GM11168 (cell line): ENCODE measurements around the gene SPIRE1.

ENCODE experiments used
- in situ Hi-C: fragments of 300-500 bp; cut with MboI; formaldehyde crosslinking; loops from one replicate; pipeline ENCODE4 v1.12.0; 2022; ENCODE audit warnings: low sequenced_read_pairs; ENCODE audit not compliant: unreplicated experiment

Gene SPIRE1

GRCh38 chr18:12604445-12605007 is 53.4 kb downstream of the SPIRE1 start:
- in situ Hi-C loops: no loop called here

GRCh38 chr18:12599966-12600365 is 57.9 kb downstream of the SPIRE1 start:
- in situ Hi-C loops: no loop called here

GRCh38 chr18:12599543-12599942 is 58.4 kb downstream of the SPIRE1 start:
- in situ Hi-C loops: no loop called here

DNA sequence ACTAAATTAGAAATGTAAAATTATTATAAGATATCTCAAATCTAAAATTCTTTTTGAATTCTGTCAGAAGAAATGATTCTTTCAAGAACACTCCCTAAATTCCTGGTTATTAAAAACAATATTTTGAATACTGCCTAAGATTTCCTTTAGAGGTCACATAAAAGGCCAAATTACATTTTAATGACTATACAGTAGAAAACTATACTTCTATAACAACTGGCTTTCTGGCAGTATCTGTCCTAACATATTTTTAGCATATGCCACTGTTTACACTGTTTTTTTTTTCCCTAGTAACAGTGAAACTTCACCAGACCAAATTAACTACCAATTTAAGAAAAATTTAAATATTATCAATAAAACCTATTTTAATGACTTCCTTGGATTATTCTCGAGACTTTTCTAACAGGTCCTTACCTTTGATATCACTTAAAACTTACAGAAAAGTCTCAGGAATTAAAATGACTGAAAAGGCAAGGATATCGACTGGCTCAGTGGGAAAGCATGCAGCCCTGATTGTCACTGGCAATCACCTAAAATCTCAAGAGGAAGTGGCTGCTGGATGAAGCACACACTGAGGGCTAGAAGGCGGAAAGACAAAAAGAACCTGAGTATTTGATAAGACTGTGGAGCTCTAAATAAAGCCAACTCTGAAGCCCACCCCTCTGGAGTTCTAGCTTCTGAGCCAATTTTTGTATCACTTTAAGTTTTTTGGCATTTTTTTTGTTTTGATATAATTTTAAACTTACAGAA is 59.6 kb downstream of the SPIRE1 start:
- in situ Hi-C loops: no loop called here

DNA sequence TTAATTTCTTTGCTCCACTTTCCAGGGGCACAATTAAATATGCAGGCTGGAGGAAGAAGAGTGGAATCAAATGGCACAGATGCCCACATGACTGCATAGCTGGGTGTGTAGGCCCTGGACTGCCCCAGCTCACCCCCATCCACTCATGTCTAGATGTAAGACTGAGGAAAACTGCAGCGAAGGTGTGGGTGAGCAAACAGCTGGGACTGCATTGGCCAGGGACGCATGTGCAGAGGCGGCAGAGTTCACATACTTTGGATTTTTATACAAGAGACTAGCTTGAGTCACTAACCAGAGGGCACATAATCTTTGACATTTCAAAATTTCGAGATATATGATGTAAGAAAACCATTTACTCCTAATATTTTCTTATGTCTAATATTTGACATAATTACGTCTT is 60.1 kb downstream of the SPIRE1 start:
- in situ Hi-C loops: no loop called here

GRCh38 chr18:12595571-12596255 is 62.2 kb downstream of the SPIRE1 start:
- in situ Hi-C loops: no loop called here

DNA sequence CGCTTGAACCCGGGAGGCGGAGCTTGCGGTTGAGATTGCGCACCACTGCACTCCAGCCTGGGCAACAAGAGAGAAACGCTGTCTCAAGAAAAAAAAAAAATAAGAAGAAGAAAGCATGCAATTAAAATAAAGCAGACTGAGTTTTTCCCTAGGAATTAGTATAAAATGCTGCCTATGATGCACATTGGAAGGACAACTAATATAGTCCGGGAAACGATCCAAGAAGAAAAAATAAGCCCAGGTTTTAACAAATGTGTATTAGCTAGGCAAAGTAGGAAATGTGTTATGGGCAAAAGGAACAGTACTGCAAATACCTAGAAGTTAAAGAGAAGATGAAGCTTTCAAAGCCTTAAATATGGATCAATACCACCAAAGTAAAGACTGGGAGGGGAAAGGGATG is 64.0 kb downstream of the SPIRE1 start:
- in situ Hi-C loops: no loop called here

DNA sequence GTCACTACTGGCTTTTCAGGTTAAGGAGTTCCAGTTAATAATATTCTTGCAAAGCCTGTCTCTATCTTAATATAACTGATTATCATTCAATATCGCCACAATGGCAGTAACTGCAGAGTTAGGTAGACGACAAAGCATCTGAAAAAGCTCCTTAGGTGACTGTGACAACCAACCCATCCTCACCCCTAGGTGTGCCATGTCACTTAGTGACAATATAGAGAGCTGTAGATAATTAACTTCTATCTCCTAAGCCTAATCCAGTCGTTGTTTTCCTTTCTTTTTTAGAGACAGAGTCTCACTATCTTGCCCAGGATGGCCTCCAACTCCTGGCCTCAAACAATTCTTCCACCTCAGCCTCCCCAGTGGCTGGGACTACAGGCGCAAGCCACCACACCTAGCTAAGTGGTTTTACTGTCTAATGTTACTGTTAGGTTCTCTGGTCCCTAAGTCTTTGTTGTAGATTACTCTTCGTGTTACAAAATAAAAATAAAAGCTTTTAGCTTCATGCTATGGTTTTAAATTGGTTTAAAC is 65.2 kb downstream of the SPIRE1 start:
- in situ Hi-C loops: no loop called here

DNA sequence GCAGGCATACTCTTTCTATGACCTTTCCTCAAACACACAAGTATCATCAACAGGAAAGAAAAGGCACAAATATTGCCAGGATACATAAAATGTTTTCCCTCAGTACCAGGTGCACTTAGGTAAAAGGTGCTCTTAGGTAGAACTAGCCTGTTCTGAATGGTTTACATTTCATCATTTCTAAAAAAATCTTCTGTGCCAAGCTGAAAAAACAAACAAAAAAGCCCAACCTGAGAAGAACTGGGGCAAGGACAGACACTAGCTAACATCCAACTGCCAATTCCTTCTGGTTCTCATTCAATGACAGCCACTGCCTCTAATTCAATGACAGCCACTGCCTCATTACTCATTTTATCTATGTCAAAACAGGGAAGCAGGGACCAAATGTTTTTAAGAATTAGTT is 68.5 kb downstream of the SPIRE1 start:
- in situ Hi-C loops: no loop called here

- in situ Hi-C loops: no loop called here
Measured at GRCh38 chr18:12586956-12587355, 71.0 kb downstream of the SPIRE1 start.

- in situ Hi-C loops: no loop called here
Measured at GRCh38 chr18:12585218-12585617, 72.7 kb downstream of the SPIRE1 start.

DNA sequence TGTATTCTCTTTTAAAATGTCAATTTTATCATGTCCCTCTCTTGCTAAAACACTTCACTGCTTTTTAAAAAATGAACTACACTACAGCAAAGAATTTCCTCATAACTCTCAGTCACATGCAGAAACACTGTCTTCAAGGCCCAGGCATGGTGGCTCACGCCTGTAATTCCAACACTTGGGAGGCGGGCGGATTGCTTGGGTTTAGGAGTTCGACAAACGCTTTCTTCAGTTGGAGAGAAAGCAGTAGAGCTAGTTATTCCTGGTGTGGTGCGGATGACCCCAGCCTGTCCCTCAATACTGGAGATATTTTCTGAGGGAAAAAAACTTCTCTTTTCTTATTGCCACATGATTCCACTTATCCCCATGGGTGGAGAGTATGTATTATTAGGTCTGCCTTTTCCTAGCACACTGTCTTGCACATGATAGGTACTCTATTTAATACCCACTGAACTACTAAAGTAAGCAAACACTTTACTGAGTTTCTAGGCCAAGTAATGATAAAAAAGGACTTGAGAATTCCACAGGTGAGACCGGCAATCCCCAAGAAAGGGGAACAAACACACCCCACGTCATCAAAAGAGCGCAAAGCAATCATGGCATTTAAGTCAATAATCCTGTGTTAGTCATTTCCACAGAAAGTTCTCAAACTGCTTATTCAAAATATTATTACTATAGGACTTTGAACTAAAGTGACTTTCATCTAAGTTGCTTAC is 77.1 kb downstream of the SPIRE1 start:
- in situ Hi-C loops: no loop called here

DNA sequence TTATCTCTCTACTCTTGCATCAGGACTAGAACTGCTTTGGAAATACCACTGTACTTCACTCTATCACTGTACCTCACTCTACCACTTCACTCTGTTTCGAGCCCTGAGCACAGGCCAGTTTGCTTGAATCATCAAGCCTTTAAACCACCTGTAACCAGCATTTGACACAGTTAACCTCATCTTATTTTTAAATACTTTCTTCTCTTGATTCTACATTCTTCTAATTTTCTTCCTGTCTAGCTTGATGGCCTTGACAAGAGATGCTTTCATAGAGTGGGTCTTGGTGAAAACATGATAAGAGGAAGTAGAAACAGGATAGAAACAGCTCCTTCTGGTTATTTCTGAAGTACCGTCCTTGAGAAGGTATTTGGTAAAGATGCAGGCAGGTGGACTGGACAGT is 78.1 kb downstream of the SPIRE1 start:
- in situ Hi-C loops: no loop called here

DNA sequence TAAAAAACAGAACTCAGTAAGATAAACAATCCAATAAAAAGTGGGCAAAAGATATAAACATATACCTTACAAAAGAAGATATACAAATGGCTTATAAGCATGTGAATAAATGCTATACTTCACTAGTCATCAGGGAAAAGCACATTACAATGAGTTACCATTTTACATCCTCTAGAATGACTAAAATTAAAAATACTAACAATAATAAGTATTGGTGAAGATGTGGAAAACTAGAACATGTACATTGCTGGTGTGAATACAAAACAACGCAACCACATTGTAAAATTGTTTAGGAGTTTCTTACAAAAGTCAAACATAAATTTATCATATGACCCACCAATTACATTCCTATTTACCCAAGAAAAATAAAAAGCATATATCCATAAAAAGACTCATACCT is 80.1 kb downstream of the SPIRE1 start:
- in situ Hi-C loops: no loop called here

DNA sequence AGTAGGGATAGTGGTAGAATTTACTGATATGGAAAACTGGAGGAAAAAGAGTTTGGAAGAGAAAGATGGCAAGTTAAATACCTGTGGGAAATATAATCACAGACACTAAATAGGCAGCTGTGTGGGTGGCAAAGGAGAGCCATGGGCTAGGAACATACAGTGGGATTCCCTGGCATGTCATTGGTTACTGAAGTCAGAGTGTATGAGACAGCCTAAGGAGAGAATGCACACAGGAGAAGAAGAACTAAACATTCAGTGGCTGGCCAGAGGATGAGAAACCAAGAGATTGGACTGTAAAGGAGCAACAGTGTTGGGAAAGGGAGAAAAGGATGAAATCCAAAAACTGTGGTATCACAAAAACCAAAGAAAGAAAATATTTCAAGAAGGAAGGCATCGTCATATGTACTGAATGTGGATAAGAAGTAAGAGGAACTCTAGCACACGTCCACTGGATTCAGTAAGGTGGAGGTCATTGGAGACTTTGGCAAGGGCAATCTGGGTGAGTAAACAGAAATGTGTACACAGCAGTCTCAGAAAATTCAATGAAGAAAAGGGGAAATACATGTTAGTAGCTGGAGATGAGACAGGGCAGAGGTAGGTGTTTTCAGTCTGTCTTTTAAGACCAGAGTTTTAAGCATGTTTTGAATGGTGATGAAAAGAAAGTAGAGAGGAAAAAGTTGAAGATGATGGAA is 83.3 kb downstream of the SPIRE1 start:
- in situ Hi-C loops: no loop called here

DNA sequence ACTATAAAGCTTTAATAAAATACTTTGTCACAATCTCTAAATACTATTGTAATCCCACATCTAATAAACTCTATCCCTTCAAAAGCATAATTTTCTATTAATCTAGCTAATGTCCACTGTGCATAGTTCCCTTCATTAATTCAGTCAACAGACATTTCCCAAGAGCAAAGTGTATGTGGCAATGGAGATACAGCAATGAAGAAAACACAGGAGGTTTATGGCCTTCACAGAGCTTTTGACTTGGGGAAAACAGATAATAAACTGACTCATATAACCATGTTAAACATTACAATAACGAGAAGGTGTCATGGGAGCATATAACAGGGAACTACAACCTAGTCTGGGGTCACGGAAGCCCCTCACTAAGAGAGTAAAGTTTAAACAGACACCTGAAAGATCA is 86.3 kb downstream of the SPIRE1 start:
- in situ Hi-C loops: no loop called here

DNA sequence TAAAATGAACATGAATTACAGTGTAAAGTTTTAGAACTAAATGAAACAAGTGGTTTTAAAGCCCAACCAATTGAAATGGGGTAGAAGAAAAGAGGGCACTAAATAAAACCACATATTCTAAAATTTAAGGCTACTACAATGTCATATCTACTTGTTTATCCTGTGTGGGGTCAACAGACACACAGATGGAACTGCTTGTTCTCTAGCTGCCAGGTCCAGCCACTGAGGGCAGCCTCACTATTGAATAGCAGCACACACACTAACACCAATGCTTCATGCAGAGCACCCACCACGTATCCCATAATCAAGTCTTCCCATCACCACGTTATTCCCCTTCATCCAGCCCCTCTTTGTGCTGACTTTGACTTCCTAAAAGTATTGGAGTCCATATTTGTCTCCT is 88.1 kb downstream of the SPIRE1 start:
- in situ Hi-C loops: no loop called here

DNA sequence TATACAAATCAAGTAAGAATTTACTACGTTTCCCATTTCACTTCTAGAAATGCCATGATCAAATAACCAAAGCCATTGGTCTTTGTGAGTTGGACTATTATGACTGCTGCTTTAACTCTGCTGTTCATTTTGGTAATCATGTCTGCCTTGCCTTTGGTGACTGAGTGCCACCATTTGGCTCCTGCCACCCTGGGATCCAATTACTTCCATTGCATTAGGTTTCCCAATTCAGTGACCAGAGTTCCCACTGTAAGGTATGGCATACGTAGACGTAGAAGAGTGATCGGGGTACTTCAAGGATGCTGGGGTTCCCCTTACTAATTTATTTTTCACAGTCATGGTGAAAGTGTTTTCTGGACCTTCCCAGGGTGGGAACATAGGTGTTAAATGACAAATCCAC is 90.1 kb downstream of the SPIRE1 start:
- in situ Hi-C loops: no loop called here

DNA sequence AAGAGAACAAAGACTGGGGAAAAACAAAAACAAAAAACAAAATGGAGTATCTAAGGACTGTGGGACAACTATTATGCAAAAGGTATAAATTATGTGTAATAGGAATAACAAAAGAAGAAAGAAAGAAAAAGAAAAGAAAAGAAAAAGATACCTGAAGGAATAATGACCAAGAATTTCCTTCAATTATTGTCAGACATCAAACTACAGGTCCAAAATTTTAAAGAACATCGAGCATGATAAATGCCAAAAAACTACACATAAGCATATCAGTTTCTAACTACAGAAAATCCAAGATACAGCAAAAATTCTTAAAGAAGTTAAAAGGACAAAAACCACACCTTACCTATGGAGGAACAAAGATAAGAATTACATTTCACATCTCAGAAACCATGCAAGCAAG is 93.0 kb downstream of the SPIRE1 start:
- in situ Hi-C loops: no loop called here

DNA sequence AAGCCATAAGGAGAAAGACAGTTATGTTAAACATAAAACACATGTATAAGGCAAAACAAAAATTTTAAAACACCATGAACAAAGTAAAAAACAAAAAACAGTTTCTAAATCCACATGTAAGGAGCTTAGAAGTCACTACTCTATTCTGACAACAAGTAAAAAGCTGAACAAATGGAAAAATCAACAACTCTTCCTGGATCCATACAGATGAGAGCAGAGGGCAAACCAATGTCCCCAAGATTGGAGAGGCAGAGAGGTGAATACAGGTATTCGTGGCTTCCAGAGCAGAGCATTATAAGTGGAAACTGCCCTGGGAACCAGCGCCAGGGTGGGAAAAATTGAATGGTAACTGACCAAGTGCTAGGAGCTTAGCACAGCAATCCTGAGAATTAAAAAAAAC is 93.5 kb downstream of the SPIRE1 start:
- in situ Hi-C loops: no loop called here
